SK-N-SH treated with all-trans-retinoic acid at 6 μM for 48 hours (cell line): Measurements from ENCODE around the gene YIPF7.

Experiments
- ATAC-seq: fragments of 200-7000 bp; cut with Tn5 transposase; 3 replicates; pipeline ENCODE4 v1.9.1; 2020; ENCODE audit warnings: mild to moderate bottlenecking, moderate library complexity
- ARNTL ChIP-seq: fragments of 450-650 bp; formaldehyde crosslinking; IDR thresholded peaks from 2 replicates; pipeline ENCODE4 v1.5.0; 2020; ENCODE audit warnings: low read depth, mild to moderate bottlenecking, moderate library complexity, borderline replicate concordance
- BACH2 ChIP-seq: fragments of 250-450 bp; sonication (Bioruptor Pico); IDR thresholded peaks from 2 replicates; pipeline ENCODE4 v1.9.0; 2021; ENCODE audit warnings: mild to moderate bottlenecking, borderline replicate concordance
- CSDC2 ChIP-seq: fragments of 250-450 bp; sonication (Bioruptor Pico); IDR thresholded peaks from 2 replicates; pipeline ENCODE4 v1.5.0; 2020; ENCODE audit warnings: mild to moderate bottlenecking, moderate library complexity
- ESRRG ChIP-seq: fragments of 250-450 bp; sonication (Bioruptor Pico); IDR thresholded peaks from 2 replicates; pipeline ENCODE4 v1.6.1; 2021; ENCODE audit warnings: mild to moderate bottlenecking
- GLIS3 ChIP-seq: fragments of 250-450 bp; sonication (Bioruptor Pico); IDR thresholded peaks from 2 replicates; pipeline ENCODE4 v1.5.0; 2020; ENCODE audit warnings: mild to moderate bottlenecking, moderate library complexity
- ISL1 ChIP-seq: fragments of 250-450 bp; sonication (Bioruptor Pico); IDR thresholded peaks from 2 replicates; pipeline ENCODE4 v2.1.2; 2022; ENCODE audit warnings: mild to moderate bottlenecking, moderate library complexity
- OSR1 ChIP-seq: fragments of 250-450 bp; sonication (Bioruptor Pico); IDR thresholded peaks from 2 replicates; pipeline ENCODE4 v1.8.0; 2022; ENCODE audit warnings: moderate library complexity, mild to moderate bottlenecking, inconsistent platforms
- PATZ1 ChIP-seq: fragments of 250-450 bp; sonication (Bioruptor Pico); IDR thresholded peaks from 2 replicates; pipeline ENCODE4 v1.8.0; 2020; ENCODE audit warnings: mild to moderate bottlenecking, moderate library complexity, borderline replicate concordance
- RARB ChIP-seq: fragments of 250-450 bp; sonication (Bioruptor Pico); IDR thresholded peaks from 2 replicates; pipeline ENCODE4 v1.8.0; 2021; ENCODE audit warnings: mild to moderate bottlenecking, moderate library complexity
- SNAI2 ChIP-seq: fragments of 250-450 bp; sonication (Bioruptor Pico); IDR thresholded peaks from 2 replicates; pipeline ENCODE4 v1.5.0; 2020; ENCODE audit warnings: mild to moderate bottlenecking, moderate library complexity
- TCF4 ChIP-seq: fragments of 250-450 bp; sonication (Bioruptor Pico); IDR thresholded peaks from 2 replicates; pipeline ENCODE4 v1.8.0; 2021; ENCODE audit warnings: mild to moderate bottlenecking, moderate library complexity, borderline replicate concordance
- TOX ChIP-seq: fragments of 250-450 bp; sonication (Bioruptor Pico); IDR thresholded peaks from 2 replicates; pipeline ENCODE4 v1.8.0; 2021; ENCODE audit warnings: mild to moderate bottlenecking, moderate library complexity, borderline replicate concordance
- ZC3H10 ChIP-seq: fragments of 250-450 bp; sonication (Bioruptor Pico); IDR thresholded peaks from 2 replicates; pipeline ENCODE4 v1.5.1; 2021; ENCODE audit warnings: mild to moderate bottlenecking, moderate library complexity
- ZFP3 ChIP-seq: fragments of 250-450 bp; sonication (Bioruptor Pico); IDR thresholded peaks from 2 replicates; pipeline ENCODE4 v1.5.0; 2020; ENCODE audit warnings: mild to moderate bottlenecking, moderate library complexity
- ZFP30 ChIP-seq: fragments of 450-650 bp; formaldehyde crosslinking; IDR thresholded peaks from 2 replicates; pipeline ENCODE4 v1.5.0; 2022; ENCODE audit warnings: mild to moderate bottlenecking, moderate library complexity
- ZNF565 ChIP-seq: fragments of 450-650 bp; formaldehyde crosslinking; conservative IDR thresholded peaks from 2 replicates; pipeline ENCODE4 v1.5.0; 2020; ENCODE audit warnings: low read depth, mild to moderate bottlenecking, moderate library complexity
- ZNF70 ChIP-seq: fragments of 450-650 bp; formaldehyde crosslinking; IDR thresholded peaks from 2 replicates; pipeline ENCODE4 v1.5.0; 2020; ENCODE audit warnings: mild to moderate bottlenecking, moderate library complexity
- ZNF8 ChIP-seq: fragments of 450-650 bp; formaldehyde crosslinking; IDR thresholded peaks from 2 replicates; pipeline ENCODE4 v1.5.0; 2020; ENCODE audit warnings: mild to moderate bottlenecking, moderate library complexity
- TF ChIP-seq, protein P1 (sequence below): fragments of 250-450 bp; sonication (Bioruptor Pico); IDR thresholded peaks from 2 replicates; pipeline ENCODE4 v1.8.0; 2021; ENCODE audit warnings: low read depth, mild to moderate bottlenecking, moderate library complexity, borderline replicate concordance
- TF ChIP-seq, protein P2 (sequence below): fragments of 250-450 bp; sonication (Bioruptor Pico); IDR thresholded peaks from 2 replicates; pipeline ENCODE4 v1.5.1; 2021; ENCODE audit warnings: mild to moderate bottlenecking, moderate library complexity
- TF ChIP-seq, protein P3 (sequence below): fragments of 250-450 bp; sonication (Bioruptor Pico); IDR thresholded peaks from 2 replicates; pipeline ENCODE4 v1.5.0; 2020; ENCODE audit warnings: mild to moderate bottlenecking, moderate library complexity

YIPF7 gene

DNA sequence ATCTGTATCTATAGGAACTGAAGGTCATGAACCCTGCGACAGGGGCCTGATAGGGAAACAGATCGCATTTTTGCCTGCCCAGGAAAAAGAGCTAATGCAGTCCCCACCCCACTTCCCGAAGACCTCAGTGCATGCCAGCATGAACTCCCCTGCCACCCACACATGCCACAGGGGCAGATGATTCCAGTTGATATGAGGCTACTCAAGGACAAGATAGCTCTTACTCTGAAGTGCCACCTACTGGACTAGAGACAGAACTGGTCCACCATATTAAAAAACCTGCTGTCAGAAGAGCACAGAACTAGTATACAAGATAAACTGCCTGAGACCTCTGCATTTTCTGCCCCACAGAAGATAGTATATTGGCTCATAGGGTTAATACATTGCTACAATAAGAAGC lies 68.0 kb downstream of the YIPF7 start:
- TF ChIP-seq, protein P1, sequence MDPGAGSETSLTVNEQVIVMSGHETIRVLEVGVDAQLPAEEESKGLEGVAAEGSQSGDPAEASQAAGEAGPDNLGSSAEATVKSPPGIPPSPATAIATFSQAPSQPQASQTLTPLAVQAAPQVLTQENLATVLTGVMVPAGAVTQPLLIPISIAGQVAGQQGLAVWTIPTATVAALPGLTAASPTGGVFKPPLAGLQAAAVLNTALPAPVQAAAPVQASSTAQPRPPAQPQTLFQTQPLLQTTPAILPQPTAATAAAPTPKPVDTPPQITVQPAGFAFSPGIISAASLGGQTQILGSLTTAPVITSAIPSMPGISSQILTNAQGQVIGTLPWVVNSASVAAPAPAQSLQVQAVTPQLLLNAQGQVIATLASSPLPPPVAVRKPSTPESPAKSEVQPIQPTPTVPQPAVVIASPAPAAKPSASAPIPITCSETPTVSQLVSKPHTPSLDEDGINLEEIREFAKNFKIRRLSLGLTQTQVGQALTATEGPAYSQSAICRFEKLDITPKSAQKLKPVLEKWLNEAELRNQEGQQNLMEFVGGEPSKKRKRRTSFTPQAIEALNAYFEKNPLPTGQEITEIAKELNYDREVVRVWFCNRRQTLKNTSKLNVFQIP (CRISPR knock-in tag) = no peak
- TF ChIP-seq ZFP30 (CRISPR knock-in tag) = no peak
- no peak for TF ChIP-seq PATZ1 (CRISPR knock-in tag)
- TF ChIP-seq GLIS3 (CRISPR knock-in tag) = no peak
- TF ChIP-seq ZNF70 (CRISPR knock-in tag) = no peak
- TF ChIP-seq ISL1 (CRISPR knock-in tag) = no peak
- no peak for TF ChIP-seq OSR1 (CRISPR knock-in tag)
- TF ChIP-seq ZNF8 (CRISPR knock-in tag) = no peak
- TF ChIP-seq TCF4 (CRISPR knock-in tag) = no peak
- TF ChIP-seq CSDC2 (CRISPR knock-in tag) = no peak
- TF ChIP-seq, all 23 proteins: peak for 0

GRCh38 chr4:44580231-44580630 lies 71.2 kb downstream of the YIPF7 start:
- no peak for ATAC-seq

More for the DNA sequence above, 68.0 kb downstream of the YIPF7 start:
- 0 out of 3 replicates have a peak, but pooled peaks have one; percentile 30 for ATAC-seq

GRCh38 chr4:44578954-44579353 lies 72.5 kb downstream of the YIPF7 start:
- no peak for ATAC-seq
- TF ChIP-seq ZFP3 (CRISPR knock-in tag) = no peak
- no peak for TF ChIP-seq OSR1 (CRISPR knock-in tag)
- TF ChIP-seq ZC3H10 (CRISPR knock-in tag) = no peak
- TF ChIP-seq, protein P2, sequence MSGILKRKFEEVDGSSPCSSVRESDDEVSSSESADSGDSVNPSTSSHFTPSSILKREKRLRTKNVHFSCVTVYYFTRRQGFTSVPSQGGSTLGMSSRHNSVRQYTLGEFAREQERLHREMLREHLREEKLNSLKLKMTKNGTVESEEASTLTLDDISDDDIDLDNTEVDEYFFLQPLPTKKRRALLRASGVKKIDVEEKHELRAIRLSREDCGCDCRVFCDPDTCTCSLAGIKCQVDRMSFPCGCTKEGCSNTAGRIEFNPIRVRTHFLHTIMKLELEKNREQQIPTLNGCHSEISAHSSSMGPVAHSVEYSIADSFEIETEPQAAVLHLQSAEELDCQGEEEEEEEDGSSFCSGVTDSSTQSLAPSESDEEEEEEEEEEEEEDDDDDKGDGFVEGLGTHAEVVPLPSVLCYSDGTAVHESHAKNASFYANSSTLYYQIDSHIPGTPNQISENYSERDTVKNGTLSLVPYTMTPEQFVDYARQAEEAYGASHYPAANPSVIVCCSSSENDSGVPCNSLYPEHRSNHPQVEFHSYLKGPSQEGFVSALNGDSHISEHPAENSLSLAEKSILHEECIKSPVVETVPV (CRISPR knock-in tag) = no peak
- TF ChIP-seq PATZ1 (CRISPR knock-in tag) = no peak
- TF ChIP-seq TOX (CRISPR knock-in tag) = no peak
- TF ChIP-seq, protein P3, sequence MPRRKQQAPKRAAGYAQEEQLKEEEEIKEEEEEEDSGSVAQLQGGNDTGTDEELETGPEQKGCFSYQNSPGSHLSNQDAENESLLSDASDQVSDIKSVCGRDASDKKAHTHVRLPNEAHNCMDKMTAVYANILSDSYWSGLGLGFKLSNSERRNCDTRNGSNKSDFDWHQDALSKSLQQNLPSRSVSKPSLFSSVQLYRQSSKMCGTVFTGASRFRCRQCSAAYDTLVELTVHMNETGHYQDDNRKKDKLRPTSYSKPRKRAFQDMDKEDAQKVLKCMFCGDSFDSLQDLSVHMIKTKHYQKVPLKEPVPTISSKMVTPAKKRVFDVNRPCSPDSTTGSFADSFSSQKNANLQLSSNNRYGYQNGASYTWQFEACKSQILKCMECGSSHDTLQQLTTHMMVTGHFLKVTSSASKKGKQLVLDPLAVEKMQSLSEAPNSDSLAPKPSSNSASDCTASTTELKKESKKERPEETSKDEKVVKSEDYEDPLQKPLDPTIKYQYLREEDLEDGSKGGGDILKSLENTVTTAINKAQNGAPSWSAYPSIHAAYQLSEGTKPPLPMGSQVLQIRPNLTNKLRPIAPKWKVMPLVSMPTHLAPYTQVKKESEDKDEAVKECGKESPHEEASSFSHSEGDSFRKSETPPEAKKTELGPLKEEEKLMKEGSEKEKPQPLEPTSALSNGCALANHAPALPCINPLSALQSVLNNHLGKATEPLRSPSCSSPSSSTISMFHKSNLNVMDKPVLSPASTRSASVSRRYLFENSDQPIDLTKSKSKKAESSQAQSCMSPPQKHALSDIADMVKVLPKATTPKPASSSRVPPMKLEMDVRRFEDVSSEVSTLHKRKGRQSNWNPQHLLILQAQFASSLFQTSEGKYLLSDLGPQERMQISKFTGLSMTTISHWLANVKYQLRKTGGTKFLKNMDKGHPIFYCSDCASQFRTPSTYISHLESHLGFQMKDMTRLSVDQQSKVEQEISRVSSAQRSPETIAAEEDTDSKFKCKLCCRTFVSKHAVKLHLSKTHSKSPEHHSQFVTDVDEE (CRISPR knock-in tag) = no peak
- TF ChIP-seq RARB (CRISPR knock-in tag) = no peak
- TF ChIP-seq ZNF565 (CRISPR knock-in tag) = no peak
- no peak for TF ChIP-seq BACH2 (CRISPR knock-in tag)
- TF ChIP-seq ISL1 (CRISPR knock-in tag) = no peak
- no peak for TF ChIP-seq SNAI2
- TF ChIP-seq ZNF70 (CRISPR knock-in tag) = no peak

More at GRCh38 chr4:44580231-44580630, 71.2 kb downstream of the YIPF7 start:
- TF ChIP-seq ESRRG (CRISPR knock-in tag) (no peak), ARNTL (CRISPR knock-in tag) (no peak), ZFP3 (CRISPR knock-in tag) (no peak), ZNF565 (CRISPR knock-in tag) (no peak), RARB (CRISPR knock-in tag) (no peak), GLIS3 (CRISPR knock-in tag) (no peak), TCF4 (CRISPR knock-in tag) (no peak), ISL1 (CRISPR knock-in tag) (no peak)
- TF ChIP-seq, protein P2 (CRISPR knock-in tag) = no peak
- TF ChIP-seq, protein P3 (CRISPR knock-in tag) = no peak
